NCI-H2196 treated with DMSO at 0.1 percent for 48 hours (cell line): ENCODE measurements around the gene ZBTB42.

Experiments
- DNase-seq: peaks from one replicate; lab custom pipeline; 2025; ENCODE audit not compliant: unreplicated experiment; lab: John Stamatoyannopoulos, UW

Gene ZBTB42

GRCh38 chr14:104769324-104770071 is 31.4 kb upstream of the ZBTB42 start:
- DNase-seq = no peak

GRCh38 chr14:104770072-104770579 is 30.8 kb upstream of the ZBTB42 start:
- DNase-seq = no peak

- DNase-seq = no peak
These were observed 30.0 kb upstream of the ZBTB42 start for GRCh38 chr14:104770851-104771272.

- no peak for DNase-seq
These were observed 29.5 kb upstream of the ZBTB42 start for GRCh38 chr14:104771374-104771773.

GRCh38 chr14:104771918-104772706 is 28.8 kb upstream of the ZBTB42 start:
- no peak for DNase-seq

GRCh38 chr14:104772707-104773504 is 28.0 kb upstream of the ZBTB42 start:
- no peak for DNase-seq

- no peak for DNase-seq
These were observed 27.1 kb upstream of the ZBTB42 start for GRCh38 chr14:104773505-104774452.

GRCh38 chr14:104774453-104775072 is 26.3 kb upstream of the ZBTB42 start:
- DNase-seq = no peak

- DNase-seq = no peak
These were observed 25.8 kb upstream of the ZBTB42 start for GRCh38 chr14:104775073-104775489.

GRCh38 chr14:104776481-104776880 is 24.4 kb upstream of the ZBTB42 start:
- DNase-seq = no peak

GRCh38 chr14:104776961-104777807 is 23.7 kb upstream of the ZBTB42 start:
- DNase-seq = no peak

- no peak for DNase-seq
These were observed 23.1 kb upstream of the ZBTB42 start for GRCh38 chr14:104777808-104778249.

GRCh38 chr14:104778694-104779331 is 22.1 kb upstream of the ZBTB42 start:
- DNase-seq = no peak

GRCh38 chr14:104779776-104780512 is 21.0 kb upstream of the ZBTB42 start:
- no peak for DNase-seq

- no peak for DNase-seq
These were observed 20.3 kb upstream of the ZBTB42 start for GRCh38 chr14:104780513-104781030.

- DNase-seq = no peak
These were observed 19.4 kb upstream of the ZBTB42 start for GRCh38 chr14:104781271-104782077.
